Measurements from ENCODE around the gene DHX58.

DNA sequence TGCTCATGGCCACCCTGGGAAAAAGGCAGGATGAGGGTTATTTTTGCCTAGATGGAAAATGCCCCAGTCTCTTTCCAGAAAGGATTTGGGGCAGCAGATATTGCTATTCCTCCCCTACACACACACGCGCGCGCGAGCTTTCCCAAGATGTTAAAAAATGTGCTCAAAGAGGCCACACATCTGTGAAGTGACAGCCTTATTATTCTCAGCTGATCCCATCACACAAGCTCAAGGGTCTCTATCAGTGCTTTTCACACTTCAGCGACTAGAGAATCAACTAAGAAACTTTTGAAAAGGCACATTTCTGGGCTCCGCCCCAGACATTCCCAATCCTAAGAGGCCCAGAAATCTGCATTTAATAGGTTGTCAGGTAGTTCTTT is 48.0 kb upstream of the DHX58 start:
- no peak for TF ChIP-seq POLR2AphosphoS5 (IDR thresholded peaks at IDR 0.05; ENCODE audit: low read depth, low read length)
- TF ChIP-seq TAF1 (IDR thresholded peaks at IDR 0.05; ENCODE audit: borderline replicate concordance, insufficient read depth, low read length): no peak
- TF ChIP-seq SIN3A (IDR thresholded peaks at IDR 0.05; ENCODE audit: borderline replicate concordance, insufficient read depth, low read length): no peak
- TF ChIP-seq FOXP2 (optimal IDR thresholded peaks at IDR 0.05; ENCODE audit: borderline replicate concordance, extremely low read depth, extremely low read length, insufficient read depth): no peak
- TF ChIP-seq, protein P1, sequence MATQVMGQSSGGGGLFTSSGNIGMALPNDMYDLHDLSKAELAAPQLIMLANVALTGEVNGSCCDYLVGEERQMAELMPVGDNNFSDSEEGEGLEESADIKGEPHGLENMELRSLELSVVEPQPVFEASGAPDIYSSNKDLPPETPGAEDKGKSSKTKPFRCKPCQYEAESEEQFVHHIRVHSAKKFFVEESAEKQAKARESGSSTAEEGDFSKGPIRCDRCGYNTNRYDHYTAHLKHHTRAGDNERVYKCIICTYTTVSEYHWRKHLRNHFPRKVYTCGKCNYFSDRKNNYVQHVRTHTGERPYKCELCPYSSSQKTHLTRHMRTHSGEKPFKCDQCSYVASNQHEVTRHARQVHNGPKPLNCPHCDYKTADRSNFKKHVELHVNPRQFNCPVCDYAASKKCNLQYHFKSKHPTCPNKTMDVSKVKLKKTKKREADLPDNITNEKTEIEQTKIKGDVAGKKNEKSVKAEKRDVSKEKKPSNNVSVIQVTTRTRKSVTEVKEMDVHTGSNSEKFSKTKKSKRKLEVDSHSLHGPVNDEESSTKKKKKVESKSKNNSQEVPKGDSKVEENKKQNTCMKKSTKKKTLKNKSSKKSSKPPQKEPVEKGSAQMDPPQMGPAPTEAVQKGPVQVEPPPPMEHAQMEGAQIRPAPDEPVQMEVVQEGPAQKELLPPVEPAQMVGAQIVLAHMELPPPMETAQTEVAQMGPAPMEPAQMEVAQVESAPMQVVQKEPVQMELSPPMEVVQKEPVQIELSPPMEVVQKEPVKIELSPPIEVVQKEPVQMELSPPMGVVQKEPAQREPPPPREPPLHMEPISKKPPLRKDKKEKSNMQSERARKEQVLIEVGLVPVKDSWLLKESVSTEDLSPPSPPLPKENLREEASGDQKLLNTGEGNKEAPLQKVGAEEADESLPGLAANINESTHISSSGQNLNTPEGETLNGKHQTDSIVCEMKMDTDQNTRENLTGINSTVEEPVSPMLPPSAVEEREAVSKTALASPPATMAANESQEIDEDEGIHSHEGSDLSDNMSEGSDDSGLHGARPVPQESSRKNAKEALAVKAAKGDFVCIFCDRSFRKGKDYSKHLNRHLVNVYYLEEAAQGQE (IDR thresholded peaks at IDR 0.05; ENCODE audit: insufficient read depth in 1 of 2, low read depth in 2 of 2, low read length in 2 of 2): no peak

Data from PFSK-1 (cell line).